ENCODE results near the gene VSIG8.

DNA sequence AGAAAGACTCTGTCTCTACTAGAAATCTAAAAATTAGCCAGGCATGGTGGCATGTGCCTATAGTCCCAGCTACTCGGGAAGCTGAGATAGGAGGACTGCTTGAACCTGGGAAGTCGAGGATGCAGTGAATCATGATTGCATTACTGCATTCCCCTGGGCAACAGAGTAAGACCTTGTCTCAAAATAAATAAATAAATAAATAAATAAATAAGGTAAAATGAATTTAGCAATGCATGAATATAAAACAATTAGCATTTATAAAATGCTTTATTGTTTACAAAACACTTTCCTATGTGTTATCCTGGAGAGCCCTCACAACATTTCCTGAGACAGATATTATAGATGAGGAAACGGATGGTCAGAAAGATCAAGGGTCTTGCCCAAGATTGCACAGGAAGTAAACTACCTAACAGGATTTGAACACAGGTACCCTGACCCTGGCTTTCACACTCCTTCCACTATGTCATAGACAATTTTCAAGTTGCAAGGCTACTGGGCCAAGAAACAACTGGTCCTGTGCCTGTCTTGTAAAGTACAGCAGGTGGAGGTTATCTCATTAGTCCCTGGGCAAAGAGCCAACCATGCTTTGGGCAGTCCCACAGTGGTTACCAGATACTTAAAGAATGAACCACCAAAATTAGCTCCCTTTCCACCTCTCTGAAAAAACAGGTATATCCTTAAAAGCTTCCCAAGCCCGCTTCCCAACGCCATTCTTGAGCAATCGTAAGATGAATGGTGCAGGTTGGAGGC, 15.4 kb upstream of the VSIG8 start:
- TF ChIP-seq, protein P1, sequence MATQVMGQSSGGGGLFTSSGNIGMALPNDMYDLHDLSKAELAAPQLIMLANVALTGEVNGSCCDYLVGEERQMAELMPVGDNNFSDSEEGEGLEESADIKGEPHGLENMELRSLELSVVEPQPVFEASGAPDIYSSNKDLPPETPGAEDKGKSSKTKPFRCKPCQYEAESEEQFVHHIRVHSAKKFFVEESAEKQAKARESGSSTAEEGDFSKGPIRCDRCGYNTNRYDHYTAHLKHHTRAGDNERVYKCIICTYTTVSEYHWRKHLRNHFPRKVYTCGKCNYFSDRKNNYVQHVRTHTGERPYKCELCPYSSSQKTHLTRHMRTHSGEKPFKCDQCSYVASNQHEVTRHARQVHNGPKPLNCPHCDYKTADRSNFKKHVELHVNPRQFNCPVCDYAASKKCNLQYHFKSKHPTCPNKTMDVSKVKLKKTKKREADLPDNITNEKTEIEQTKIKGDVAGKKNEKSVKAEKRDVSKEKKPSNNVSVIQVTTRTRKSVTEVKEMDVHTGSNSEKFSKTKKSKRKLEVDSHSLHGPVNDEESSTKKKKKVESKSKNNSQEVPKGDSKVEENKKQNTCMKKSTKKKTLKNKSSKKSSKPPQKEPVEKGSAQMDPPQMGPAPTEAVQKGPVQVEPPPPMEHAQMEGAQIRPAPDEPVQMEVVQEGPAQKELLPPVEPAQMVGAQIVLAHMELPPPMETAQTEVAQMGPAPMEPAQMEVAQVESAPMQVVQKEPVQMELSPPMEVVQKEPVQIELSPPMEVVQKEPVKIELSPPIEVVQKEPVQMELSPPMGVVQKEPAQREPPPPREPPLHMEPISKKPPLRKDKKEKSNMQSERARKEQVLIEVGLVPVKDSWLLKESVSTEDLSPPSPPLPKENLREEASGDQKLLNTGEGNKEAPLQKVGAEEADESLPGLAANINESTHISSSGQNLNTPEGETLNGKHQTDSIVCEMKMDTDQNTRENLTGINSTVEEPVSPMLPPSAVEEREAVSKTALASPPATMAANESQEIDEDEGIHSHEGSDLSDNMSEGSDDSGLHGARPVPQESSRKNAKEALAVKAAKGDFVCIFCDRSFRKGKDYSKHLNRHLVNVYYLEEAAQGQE (IDR thresholded peaks at IDR 0.05): no peak
- TF ChIP-seq, protein P2, sequence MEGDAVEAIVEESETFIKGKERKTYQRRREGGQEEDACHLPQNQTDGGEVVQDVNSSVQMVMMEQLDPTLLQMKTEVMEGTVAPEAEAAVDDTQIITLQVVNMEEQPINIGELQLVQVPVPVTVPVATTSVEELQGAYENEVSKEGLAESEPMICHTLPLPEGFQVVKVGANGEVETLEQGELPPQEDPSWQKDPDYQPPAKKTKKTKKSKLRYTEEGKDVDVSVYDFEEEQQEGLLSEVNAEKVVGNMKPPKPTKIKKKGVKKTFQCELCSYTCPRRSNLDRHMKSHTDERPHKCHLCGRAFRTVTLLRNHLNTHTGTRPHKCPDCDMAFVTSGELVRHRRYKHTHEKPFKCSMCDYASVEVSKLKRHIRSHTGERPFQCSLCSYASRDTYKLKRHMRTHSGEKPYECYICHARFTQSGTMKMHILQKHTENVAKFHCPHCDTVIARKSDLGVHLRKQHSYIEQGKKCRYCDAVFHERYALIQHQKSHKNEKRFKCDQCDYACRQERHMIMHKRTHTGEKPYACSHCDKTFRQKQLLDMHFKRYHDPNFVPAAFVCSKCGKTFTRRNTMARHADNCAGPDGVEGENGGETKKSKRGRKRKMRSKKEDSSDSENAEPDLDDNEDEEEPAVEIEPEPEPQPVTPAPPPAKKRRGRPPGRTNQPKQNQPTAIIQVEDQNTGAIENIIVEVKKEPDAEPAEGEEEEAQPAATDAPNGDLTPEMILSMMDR (IDR thresholded peaks at IDR 0.05; ENCODE audit: low read depth, low read length, missing input control): no peak
- TF ChIP-seq YY1 (IDR thresholded peaks at IDR 0.05): no peak
- TF ChIP-seq, protein P3, sequence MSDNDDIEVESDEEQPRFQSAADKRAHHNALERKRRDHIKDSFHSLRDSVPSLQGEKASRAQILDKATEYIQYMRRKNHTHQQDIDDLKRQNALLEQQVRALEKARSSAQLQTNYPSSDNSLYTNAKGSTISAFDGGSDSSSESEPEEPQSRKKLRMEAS (IDR thresholded peaks at IDR 0.05): no peak
- no peak for TF ChIP-seq SP1 (IDR thresholded peaks at IDR 0.05)
- TF ChIP-seq JUND (IDR thresholded peaks at IDR 0.05): no peak
- TF ChIP-seq, protein P4, sequence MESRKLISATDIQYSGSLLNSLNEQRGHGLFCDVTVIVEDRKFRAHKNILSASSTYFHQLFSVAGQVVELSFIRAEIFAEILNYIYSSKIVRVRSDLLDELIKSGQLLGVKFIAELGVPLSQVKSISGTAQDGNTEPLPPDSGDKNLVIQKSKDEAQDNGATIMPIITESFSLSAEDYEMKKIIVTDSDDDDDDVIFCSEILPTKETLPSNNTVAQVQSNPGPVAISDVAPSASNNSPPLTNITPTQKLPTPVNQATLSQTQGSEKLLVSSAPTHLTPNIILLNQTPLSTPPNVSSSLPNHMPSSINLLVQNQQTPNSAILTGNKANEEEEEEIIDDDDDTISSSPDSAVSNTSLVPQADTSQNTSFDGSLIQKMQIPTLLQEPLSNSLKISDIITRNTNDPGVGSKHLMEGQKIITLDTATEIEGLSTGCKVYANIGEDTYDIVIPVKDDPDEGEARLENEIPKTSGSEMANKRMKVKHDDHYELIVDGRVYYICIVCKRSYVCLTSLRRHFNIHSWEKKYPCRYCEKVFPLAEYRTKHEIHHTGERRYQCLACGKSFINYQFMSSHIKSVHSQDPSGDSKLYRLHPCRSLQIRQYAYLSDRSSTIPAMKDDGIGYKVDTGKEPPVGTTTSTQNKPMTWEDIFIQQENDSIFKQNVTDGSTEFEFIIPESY (IDR thresholded peaks at IDR 0.05): no peak
- TF ChIP-seq, protein P5, sequence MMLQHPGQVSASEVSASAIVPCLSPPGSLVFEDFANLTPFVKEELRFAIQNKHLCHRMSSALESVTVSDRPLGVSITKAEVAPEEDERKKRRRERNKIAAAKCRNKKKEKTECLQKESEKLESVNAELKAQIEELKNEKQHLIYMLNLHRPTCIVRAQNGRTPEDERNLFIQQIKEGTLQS (IDR thresholded peaks at IDR 0.05): no peak
- no peak for TF ChIP-seq HNF4G (IDR thresholded peaks at IDR 0.05)
- TF ChIP-seq RAD21 (IDR thresholded peaks at IDR 0.05): no peak
- TF ChIP-seq EGR1 (IDR thresholded peaks at IDR 0.05; ENCODE audit: low read depth in 2 of 2): no peak
- no peak for TF ChIP-seq TAF1 (conservative IDR thresholded peaks at IDR 0.05)

Measured in liver (tissue), 3 donors.